Nucleus accumbens (tissue), 56 donors: ENCODE measurements around the gene COPZ2.
A peak's percentile ranks its signal among the peaks of the same experiment; 100 is the strongest.

Experiments
- DNase-seq, 56 donors: peaks; one replicate each; lab custom pipeline; 2025; lab: John Stamatoyannopoulos, UW

The COPZ2 gene

DNA sequence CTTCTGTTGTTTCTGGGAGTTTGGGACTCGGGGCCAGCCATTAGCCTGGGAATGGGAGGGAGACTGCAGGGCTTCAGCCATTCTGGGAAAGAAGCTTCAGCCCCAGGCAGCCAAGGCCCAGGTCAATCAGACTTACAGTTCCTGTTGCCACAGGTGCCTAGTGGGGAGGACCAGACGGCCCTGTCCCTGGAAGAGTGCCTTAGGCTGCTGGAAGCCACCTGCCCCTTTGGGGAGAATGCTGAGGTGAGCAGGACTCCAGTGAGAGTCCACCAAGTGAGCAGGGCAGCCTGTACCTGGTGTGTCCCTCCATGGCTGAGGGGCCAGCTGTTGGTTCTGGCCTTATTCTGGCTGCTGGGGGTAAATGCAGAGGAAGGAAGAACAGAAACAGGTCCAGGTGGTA is 19.3 kb upstream of the COPZ2 start:
- no peak for DNase-seq

DNA sequence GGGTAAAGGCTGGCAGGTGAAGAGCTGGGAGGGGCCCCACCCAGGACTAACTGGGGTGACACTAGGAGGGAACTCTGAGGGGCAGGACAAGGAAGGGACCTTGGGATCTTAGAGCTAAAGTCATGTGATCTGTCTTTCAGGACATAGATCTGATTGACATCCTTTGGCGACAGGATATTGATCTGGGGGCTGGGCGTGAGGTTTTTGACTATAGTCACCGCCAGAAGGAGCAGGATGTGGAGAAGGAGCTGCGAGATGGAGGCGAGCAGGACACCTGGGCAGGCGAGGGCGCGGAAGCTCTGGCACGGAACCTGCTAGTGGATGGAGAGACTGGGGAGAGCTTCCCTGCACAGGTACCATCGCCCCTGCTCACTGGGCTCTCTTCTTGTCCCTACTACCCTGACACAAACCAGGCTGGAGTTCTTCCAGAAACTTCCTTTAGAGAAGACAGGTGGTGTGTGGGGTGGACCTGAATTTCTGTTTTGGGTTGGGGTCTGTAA is 18.7 kb upstream of the COPZ2 start:
- DNase-seq: no peak

DNA sequence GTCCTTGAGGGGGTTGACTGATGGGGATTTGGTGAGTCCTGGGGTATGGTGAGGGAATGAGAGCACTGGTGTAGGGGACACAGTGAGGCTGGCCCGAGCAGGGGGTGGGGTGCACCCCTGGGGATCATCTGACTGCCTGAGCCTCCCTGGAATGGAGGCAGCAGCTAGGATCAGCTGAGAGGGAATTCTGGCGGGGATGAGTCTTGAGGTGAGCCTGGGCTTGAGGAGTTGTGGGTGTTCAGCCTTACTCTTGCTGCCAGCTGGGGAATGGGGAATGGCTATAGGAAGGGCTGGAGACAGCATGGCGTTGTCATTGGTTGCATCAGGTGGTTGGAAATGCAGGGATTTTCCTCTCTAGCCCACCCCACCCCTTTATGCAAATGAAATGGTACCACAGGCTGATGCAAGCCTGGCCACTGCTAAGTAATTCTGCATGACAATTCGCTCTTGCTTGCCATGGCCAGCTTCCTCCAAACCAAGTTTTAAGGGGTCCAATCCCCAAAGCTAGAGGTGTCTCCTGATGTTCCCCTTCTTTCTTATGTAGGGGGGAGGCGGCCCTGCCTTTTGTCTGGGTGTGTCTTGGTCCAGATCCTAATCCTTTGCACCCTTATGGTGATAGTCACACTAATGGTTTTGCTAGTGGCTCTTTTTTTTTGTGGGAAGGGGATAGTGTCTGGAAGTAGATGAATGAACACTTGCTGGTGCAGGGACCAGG is 18.1 kb upstream of the COPZ2 start:
- no peak for DNase-seq

DNA sequence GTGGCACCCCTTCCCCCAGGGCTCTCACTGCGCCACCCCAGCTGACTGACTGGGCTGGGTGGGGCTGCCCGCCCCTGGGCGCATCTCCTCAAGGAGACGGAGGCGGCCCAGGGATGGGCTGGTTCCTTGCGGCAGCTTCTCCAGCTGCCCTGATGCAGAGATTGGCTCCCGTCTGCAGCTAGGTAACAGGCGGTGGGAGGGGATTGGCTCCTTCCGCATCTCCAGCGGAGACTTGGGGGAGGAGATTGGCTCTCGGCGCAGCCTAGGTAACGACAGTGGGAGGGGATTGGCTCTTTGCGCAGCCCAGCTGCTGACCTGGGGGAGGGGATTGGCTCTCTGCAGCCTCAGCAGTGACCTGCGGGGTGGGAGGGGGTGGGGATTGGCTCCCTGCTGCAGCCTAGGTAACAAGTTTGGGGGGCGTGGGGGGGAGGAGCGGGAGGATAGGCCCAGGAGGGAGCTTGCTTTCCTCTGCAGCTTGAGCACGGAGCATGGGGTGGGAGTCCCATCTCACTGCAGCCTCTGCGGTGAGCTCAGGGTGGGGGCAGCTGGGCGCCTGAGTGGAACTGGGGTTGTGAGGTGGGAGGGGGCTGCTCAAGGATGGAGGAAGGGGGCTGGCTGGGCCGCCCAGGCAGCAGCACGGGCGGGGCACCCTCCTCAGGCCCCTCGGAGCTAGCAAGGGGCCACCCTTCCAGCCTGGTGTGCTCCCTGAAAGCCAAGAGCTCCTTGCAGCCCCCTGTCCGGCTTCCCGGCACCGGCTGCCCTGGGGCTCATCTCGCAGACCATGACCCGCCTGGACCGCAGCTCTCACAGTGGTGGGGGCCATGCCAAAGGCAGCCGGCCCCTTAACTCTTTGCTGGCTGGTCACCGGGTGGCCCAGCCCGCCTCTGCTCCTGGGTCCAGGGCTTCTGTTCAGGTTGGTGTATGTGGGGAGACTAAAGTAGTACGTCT is 16.9 kb upstream of the COPZ2 start:
- DNase-seq: peak in 52 of 56 donors; percentile 15 to 94 (median 74)

DNA sequence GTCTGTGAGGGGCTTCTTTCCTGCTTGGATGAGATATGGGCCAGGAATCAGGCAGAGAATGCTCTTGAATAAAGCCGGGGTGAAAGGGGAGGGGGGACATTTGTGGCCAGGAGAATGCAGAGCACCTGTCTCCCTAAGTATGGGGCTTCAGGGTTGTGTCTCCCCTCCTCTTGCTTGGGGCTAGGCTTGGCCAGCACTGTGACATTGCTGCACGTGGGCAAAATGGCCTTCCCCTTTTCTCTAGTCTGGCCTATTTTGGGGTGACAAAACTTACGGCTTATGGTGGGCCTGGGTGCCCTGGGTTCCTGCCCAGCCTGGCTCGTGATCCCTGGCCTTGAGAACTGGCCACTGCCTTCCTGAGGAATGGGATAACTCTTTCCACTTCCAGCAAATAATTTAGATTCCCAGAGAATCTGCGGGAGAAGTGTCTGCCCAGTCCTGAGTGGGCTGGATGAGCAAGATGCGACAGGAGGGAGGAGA is 16.2 kb upstream of the COPZ2 start:
- DNase-seq: no peak

DNA sequence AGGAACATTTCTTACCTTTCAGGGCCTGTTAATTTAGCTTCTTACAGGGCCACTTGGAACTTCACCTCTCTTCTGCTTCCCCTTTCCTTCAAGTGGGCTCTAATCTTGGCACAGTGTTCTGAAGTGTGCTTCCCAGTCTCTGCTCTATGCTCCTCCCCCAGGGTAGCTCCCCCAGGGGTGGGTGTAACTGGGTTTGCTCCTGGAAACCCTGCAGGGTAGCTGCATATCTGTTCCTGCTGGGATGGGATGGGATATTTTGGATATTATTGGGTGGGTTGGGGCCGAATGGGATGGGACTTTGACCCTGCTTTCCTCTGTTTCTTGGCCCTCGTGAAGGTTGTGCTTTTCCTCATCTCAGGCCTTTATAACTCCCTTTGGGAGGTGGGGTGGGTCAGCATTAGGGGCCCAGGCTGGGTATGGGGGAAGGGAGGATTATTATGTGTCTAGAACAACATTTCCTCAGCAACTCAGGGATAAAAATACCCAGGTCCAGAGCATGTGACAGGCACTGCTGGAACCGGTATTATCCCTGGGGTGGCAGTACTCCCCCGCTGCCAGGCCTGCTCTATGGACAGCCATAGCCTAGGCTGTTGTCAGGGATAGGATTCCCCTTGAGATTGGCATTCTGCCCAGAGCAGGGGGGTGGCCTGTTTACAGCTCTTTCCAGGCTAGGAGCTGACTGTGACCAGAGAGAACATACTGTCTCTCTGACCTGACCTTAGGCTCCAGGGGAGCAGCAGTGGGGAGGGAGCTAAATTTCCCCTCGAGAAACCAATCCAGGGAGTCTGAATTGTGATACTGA is 15.6 kb upstream of the COPZ2 start:
- DNase-seq: peak in 35 of 56 donors; percentile 14 to 67 (median 29)

DNA sequence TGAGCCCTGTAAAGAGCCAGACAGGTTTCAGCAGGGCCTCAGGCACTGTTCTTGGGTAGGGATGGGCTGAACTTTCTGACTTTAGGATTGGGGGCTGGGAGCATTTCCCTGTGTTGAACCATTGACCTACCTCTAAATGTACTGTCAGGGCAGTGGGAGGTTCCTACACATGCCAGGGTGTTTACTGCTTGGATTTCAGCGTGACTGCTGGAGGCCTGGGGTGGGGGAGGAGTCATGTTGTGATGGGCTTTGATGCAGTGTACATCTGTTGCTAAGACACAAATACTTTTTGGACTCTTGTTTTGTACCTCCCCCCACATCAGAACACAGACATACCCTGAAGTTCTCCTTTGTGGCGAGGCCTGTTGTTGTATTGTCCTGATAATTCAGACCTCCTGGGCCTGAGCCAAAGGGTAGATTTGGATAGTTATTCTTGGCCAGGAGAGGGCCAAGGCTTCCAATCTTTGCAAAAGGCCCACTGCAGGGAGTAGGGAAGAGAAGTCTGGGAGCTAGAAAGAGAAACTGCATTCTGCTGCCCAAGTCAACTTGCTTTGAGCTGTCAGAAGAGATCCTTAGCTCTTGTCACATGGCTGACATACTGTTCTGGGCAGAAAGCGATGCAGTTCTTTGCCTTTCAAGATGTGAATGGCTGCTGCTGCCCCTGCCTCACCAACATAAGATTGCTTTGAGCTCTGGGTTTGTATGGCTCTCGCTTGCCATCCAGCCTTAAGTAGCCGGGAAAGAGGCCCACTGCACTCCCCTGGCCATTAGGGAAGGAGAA is 14.3 kb upstream of the COPZ2 start:
- peak in 5 of 56 donors; percentile 5 to 49 (median 14) for DNase-seq

DNA sequence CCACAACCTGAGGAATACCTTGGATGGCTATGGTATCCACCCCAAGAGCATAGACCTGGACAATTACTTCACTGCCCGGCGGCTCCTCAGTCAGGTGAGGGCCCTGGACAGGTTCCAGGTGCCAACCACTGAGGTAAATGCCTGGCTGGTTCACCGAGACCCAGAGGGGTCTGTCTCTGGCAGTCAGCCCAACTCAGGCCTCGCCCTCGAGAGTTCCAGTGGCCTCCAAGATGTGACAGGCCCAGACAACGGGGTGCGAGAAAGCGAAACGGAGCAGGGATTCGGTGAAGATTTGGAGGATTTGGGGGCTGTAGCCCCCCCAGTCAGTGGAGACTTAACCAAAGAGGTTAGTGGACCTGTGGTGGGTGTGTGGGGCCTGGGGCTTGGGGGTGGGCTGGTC is 13.7 kb upstream of the COPZ2 start:
- DNase-seq: no peak

DNA sequence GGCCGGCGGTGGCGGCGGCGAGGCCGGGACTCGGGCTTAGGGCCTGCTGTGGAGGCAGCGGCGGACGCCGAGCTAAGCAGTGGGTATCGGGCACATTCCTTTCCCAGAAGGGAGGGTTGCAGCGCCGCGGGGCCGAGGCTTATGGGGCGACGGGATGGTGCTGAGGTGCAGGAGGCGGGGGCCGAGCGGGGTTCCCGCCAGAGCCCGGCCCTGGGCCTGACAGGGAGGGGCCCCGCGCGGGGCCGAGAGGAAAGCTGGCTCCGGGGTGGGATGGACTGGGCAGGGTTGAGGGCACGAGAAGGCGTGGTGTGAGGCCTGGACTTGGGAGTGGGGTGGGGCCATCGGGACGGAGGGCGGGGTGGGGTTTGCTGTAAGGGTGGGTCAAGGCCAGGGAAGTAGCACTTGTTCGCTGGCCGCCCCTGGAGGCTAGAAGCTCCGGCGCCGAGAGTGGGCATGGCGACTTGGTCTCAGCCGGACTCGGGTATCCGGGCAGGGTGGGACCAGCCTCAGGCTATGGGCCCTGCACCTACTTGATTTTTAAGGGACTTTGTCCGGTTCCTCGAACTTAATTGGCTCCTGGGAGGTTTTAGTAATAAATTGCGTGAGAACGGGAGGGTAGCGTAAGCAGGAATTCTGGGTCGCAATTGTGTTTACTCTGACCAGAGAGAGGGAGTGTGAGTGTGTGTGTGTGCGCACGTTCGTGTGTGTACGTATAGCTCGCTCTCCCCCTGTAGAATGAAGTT is 11.0 kb upstream of the COPZ2 start:
- DNase-seq: peak in 39 of 56 donors; percentile 25 to 89 (median 78)

DNA sequence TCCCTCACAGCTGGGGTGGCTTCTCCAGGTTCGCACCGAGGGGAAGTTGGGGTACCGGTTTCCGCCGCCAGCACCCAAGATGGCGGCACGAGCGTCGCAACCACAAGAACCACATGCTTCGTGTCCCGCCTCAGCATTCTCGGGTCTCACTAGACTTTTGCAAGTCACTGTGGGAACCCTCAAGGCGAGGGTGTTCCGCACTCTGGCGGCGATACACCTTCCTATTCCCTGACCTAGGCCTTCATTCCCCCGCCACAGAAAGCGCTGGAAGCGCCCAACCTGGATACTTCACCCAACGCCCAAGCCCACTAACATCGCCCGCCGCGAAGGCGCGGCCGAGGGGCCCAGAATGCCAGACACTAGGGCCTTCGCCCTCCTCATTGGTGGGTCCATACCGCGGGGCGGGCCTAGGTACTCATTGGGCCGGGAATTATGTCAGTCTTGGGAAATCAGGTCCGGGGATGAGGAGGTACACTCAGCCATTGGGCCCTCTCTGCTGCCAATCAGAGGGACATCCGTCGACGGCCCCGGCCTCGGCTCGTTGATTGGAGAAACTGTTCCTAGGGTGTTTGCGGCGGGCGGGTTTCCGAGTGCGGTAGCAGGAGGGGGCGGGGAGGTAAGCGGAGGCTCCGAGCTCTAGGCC is 10.3 kb upstream of the COPZ2 start, which contains the start of gene NFE2L1:
NFE2L1 (plus strand) TSS at position 619 of the 643 bp plus-strand sequence. CDS start 2,760 bp downstream, outside the sequence.
- peak; percentile 91 to 100 (median 100) for DNase-seq

DNA sequence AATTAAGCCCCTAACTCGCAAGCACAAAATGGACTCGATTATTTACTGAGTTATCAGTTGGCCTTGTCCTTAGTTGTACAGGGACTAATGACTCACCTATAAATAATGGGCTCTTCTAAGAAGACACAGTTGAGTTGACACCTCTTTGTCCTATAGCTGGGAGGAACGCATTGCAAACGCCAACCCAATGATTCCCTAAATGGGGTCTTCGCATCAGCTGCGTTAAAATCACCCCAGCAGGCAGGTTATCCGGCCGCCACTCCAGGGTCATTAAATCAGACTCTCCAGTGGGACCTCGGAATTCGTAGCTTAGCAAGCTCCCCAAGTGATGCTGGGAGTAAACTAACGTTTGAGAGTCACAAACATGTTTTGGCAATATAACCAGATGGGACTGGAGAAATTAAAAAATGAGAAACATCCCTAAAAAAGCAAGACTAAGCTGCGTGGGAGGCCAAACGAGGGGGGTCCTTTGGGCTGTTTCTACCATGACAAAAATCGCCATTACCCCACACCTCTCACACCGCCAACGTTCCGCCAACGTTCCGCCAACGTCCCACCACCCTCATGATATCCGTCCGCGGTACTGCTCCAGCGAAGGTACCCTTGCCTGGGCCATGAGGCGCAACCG is 9.6 kb upstream of the COPZ2 start:
- DNase-seq: peak in 3 of 56 donors; percentile 41 to 57 (median 49)

DNA sequence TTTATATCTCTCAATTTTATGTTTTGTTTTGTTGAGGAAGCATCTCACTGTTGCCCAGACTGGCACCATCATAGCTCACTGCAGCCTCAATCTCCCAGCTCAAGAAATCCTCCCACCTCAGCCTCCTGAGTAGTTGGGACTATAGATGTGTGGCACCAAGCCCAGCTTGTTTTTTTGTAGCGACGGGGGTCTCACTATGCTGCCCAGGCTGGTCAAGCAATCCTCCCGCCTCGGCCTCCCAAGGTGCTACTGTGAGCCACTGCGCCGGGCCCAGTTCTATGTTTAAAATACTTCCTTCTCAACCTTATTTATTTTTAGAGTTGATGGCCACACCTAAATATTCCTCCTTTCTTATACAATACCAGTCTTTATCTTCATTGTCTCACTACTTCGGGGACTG is 8.7 kb upstream of the COPZ2 start:
- DNase-seq: no peak

DNA sequence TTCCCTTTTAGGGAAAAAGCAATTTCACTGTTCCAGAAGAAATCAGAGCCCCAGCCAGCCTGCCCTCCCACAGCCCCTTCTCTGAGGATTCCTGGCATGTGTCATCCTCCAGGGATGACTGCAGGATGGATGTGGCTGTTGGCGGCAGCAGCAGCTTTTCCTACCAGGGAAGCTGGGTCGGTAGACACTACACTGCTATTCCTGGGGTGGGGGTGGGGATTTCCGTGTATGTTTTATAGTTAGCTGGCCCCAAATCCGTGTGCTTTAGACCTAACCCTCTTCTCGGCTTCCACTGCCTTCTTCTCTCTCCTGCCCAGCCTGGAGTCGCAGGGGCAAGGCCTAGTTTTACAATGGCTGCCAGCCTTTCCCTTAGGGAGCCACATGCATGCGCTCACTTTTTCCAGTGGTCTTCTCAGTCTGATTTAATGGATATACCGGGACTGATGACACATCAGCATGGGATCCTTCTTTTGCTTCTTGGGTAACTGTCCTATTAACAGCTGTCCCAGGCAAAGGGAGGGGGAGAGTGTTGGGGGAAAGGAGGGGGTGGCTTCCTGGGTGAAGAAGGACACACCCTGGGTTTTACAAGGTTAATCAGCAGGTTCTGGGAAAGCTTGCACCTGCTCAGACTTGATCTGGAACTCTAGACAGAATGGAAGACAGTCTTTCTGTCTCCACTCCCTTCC is 7.9 kb upstream of the COPZ2 start:
- DNase-seq: no peak

DNA sequence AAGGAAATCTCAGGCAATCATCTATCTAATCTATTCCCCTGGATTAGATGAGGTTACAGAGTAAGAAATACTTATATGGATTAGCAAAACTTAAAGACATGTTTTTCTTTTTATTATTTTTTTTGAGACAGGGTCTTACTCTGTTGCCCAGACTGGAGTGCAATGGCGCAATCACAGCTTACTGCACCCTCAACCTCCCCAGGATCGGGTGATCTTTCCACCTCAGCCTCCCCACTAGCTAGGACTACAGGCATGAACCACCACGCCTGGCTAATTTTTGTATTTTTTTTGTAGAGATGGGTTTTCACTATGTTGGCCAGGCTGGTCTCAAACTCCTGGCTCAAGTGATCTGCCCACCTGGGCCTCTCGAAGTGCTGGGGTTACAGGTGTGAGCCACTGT is 7.3 kb upstream of the COPZ2 start:
- no peak for DNase-seq

DNA sequence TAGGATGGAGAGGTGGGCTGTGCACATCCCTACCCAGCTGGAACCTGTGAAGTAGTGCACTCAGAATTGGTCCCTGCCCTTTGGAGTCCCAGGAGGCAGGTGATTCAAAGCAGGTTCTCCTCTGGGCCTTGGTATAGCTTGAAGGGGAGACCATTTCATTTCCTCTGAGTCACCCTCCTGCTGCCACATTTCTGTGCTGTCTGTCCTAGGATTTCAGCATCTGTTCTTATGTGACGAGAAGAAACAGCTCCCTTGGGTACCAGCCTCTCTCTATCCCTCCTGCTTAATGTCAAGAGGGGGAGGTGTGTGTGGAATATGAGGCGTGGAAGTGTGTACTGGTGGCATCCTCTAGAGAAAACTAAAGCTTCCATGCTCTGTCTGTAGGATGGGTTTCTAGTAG is 5.6 kb upstream of the COPZ2 start:
- DNase-seq: no peak

DNA sequence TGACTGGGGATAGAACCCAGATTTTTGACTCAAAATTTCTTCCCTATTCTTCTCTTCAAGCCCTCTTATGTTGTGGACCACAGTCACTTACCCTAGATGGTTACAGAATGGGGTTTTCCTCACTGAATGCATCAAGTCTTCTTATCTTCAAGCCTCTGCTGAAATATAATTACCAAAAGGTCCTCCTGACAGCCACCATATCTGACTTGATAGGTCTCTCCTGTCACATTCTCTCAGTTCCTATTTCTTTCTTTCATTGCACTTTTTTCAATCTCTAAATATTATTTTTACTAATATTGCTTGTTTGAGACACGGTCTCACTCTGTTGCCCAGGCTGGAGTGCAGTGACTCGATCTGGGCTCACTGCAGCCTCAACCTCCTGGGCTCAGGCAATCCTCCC is 1.1 kb upstream of the COPZ2 start:
- DNase-seq: no peak

DNA sequence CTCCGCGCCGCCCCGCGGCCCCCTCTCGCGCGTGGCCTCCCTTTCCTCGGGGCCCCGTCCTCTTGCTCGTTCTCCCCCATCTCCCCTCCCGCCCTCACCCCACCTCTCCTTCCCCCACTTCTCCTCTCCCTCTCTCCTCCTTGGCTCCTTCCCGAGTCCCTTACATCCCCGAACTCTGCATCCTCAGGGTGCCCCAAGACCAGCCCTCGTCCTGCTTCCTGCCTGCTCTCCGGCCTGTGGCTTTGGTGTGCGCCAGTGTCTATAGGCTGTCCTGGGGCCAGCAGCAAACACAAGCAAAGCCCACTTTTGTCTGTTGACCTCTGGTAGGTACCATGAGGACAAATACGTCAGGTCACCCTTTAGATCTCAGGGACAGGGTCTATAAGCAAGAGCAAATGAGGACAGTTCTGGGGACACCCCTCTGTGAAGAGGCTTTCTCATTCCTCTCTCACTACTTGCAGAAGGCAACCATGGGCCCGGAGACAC is 284 bp upstream of the COPZ2 start:
- no peak for DNase-seq
